ENCODE results near the gene ATXN2.

Gene ATXN2

GRCh38 chr12:111448266-111448830 is 150.8 kb downstream of the ATXN2 start:
- DNase-seq: no peak

GRCh38 chr12:111447571-111448265 is 151.4 kb downstream of the ATXN2 start:
- DNase-seq: no peak

DNA sequence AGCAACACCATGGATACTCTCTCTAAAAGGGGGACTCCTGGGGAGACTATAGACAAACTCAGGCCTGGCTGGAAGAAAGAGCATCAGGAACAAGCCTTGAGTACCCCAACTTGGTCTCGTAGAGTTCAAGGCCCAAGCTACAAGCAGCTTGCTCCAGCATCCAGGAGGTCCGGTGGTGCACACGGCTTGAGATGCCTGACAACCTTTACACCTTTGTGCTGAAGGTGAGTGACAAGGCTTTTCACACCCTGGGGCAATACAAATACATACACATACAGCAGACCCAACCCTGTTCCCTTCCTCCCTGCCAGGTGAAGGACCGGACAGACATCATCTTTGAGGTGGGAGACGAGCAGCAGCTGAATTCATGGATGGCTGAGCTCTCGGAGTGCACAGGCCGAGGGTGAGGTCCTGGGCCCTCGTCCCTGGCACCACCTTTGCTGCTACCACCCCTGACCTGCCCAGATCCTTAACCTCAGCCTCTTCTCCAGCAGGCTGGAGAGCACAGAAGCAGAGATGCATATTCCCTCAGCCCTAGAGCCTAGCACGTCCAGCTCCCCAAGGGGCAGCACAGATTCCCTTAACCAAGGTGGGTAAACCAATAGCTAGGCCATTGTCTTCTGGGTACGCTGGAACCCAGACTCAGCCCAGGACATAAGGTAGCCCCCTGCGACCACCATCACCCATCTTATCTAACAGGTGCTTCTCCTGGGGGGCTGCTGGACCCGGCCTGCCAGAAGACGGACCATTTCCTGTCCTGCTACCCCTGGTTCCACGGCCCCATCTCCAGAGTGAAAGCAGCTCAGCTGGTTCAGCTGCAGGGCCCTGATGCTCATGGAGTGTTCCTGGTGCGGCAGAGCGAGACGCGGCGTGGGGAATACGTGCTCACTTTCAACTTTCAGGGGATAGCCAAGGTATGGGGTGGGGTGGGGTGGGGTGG is 152.2 kb downstream of the ATXN2 start:
- no peak for DNase-seq

DNA sequence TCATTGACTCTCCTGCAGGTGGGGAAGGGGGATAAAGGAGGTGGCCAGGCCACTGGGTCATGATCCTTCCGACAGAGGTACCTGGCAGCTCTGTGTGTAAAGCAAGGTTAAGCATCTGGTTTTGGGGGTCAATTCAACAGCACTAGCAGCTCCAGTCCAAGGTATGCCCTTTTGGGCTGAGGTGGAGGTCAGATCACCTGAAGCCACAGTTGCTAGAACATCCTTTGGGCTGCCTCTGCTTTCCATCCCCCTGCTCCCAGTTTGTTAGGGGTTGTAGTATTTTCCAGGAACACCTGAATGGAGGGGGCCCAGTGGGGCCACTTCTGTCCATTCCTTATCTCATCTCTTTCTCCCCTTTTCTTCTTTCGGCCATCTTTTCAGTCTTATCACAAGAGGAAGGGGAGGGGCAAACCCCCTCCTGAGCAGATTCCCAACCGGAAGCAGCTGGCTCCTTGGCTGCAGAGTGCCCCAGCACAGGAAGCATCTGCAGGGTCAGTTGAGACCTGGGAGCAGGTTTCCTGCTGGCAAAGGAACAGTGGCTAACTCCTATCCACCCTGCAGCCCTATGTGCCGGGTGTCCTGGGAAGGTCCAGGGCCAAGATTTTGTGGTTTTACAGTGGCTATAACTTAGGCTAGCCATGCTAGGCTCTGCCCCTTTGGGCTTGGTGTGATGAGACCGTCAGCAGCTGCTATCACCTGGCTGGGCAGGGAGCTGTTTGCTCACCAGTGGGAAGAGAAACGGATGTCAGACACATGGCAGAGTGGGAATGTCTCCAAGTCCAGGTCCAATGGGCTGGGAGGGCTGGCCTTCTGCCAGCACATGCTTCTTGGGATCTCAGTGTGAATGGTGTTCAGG is 153.2 kb downstream of the ATXN2 start:
- no peak for DNase-seq

DNA sequence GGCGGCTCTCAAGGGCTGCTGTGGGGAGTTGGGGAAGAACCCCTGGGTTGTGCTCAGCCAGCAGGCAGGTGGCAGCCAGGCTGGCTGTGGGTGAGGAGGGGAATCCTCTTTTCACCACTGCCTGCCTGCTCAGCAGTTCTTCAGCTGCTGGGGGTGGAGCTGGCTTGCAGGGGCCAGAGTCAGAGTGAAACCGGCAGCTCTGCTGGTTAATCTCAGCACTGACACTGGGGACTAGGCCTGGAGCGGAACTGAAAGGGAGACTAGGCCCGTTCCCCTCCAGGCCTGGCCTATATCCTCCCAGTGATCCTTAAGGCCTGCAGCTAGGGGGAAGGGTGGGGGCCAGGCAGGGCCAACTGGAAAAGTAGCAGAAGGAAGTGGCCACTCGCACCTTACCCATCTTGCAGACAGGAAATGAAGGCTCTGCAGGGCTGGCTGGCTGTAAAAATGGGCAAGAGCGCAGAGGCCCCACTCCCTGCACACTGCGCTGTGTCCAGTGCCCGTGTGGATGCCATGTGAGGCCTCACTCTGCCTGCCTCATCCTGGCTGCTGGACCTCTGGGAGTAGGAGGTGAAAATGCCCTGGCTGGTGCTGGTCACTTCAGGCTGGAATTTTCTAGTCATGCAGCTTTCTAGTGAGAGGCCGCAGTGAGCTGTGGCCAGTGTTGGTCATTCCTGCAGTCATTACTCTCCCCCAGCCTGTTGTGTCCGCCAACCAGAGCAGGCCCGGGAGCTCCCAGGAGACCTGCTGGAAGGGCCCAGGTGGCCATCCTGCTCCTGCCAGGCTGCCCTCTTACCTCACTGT is 154.0 kb downstream of the ATXN2 start:
- DNase-seq: no peak

DNA sequence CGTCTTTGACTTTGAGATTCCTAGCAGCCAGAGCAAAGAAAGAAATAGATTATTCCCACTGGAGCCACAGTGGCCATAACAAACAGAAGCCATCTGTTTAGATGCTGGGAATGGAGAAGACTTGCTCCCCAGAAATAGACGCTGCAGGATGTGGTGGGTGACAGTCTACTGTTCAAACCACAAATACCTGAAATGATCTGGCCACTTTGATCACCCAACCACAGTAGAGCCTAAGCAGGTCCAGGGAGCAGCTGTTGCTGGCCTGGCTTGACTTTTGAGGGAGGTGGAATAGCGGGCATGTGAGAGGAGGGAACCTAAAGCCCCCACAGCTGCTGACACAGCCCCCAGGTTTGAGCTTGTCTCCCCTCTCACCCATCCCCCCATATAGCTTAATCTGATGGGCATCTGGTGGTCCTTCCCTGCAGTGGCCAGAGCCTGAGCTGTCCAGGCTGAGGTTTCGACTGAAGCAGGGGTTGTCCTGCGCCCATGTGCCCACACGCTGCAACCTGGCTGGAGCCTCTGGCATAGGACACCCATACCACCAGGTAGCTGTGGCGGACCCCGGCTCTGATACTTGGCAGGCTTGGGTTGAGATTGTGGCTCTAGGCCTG is 154.7 kb downstream of the ATXN2 start:
- no peak for DNase-seq

DNA sequence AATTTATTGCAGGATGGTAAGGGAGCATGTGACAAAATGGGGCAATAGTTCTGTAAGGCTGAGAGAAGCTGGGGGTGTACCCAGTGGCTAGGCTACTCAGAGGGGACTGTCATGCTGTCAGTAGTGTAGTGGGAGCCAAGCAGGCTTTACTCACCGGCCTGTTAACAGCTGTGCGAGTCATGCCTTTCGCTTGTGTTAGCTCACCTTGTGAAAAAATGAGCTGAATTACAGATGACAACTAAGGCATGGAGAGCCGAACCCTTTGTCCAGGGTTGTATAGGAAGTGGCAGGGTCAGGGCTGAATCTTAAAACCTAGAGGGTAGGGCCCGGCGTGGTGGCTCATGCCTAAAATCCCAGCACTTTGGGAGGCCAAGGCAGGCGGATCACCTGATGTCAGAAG is 155.5 kb downstream of the ATXN2 start:
- DNase-seq: no peak

DNA sequence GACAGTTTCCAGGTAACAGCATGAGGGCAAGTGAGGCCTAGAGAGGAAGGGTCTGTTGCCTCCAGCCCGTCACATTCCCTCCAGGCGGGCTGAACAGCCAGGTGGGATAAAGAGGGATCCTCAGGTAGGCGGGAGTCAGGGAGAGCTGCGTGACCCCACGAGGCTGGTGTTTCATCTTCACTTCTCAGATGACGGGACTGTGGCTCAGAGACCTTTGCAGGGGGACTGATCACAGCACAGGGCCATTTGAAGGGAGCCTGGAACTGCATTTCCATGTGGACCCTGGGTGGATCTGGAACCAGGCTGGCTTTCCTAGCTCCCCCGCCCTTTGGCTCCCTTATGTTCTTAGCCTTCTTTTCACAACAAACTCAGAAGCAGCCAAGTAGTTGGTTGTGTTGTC is 156.0 kb downstream of the ATXN2 start:
- no peak for DNase-seq

GRCh38 chr12:111442301-111443045 is 156.6 kb downstream of the ATXN2 start:
- DNase-seq: no peak

GRCh38 chr12:111441107-111441928 is 157.8 kb downstream of the ATXN2 start:
- no peak for DNase-seq

GRCh38 chr12:111440631-111441030 is 158.5 kb downstream of the ATXN2 start:
- no peak for DNase-seq

DNA sequence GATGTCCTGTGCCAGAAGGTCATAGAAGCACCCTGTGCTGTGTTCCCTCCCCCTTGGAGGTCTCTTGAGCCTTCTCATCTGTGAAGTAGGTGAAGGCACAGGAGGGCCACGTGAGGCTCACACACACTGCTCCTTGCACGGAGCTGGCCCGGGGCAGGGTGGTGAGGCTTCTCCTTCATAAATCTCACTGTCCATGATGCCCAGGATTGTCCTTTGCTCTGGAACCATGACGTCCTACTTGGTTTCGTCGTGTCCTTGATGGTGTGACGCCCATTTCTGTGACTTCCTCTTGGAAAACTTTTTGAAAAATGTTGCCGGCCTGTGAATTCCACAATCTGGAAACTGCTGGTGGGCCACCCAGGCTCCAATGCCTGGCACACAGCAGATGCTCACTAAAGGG is 159.0 kb downstream of the ATXN2 start:
- DNase-seq: no peak

DNA sequence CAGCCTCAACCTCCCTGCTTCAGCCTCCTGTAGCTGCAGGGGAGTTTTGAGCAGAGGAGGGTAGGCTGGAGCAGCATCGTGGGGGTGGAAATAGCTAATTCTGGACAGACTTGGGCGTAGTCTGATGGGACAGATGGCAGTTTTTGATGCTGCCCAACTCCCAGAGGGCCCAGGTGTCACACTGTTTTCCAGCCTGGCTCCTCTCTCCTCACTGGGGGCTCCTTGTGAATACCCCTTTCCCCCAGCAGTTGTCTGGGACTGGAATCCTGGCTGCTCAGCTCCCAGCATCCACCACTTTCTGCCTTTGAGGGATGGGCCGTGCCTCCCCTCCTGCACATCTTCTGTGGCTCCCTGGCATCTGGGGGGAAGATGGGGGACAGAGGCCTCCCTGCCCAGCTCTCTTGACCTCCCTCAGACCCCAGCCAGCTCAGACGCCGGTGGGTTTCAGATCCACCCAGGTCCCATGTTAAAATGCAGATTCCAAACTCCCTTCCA is 159.4 kb downstream of the ATXN2 start:
- DNase-seq: no peak

DNA sequence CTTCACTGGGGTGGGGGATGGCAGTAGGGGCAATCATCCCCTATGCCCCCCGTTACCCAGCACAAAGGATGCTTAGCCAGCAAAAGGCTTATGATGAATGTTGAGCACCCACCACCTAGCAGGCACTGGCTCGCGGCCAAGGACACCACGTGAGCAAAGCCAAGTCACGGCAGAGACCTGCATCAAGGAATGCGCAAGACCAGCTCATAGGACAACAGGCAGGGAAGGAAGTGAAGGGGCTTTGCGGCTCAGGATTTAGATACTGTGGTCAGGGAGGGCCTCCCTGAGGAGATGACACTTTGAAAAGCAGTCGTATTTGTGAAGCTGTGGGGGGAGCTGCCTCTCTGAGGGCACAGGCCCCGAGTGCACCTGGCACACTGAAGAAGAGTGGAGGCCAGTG is 160.6 kb downstream of the ATXN2 start:
- no peak for DNase-seq

DNA sequence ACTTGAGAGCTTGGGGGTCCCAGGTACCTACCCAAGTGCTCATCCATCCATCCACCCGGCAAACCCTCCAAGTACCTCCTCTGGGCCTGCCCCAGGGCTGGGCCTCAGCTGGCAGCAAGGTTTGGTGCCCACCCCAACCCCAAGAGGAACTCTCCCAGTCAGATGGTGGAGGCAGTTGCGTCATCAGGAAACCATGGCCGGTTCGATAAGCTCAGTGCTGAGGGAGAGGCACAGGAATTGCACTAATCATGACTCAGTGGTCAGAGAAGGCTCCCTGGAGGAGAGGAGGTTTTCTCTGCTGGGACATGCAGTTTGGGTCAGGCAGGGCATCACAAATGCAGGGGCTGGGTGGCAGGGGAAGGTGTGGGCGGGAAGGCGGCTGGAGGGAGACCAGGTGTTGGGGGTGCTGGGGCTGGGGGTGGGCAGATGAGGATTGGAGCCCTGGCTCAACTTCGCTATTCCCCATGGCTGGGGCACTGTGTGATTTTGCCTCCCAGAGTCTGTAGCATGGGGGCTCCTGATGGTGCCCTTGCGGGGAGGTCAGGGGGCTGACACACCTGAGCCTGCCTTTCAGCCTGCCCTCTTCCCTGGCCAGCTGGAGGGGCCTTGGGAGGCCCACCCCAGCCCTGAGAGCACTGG is 161.2 kb downstream of the ATXN2 start:
- no peak for DNase-seq

- no peak for DNase-seq
These were observed 162.3 kb downstream of the ATXN2 start for GRCh38 chr12:111436811-111437210.

DNA sequence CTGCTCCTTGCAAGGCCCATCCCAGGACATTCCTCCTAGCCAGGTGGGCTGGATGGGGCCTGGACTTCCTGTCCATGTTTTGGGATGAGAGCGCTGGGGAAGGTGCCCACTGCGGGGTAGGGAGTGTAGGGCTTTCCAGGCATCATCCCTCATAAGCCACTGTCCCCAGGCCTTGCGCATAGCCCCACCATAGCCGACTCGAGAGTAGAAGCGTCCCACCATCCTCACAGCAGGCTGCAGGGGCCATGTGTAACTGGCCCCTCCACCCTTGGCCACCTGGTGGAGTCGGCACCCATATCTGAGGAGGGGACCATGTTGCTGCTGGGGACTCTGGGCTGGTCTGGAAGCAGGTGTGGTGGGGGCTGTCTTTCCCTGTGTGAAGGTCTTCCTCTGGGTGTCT is 162.8 kb downstream of the ATXN2 start:
- DNase-seq: no peak

DNA sequence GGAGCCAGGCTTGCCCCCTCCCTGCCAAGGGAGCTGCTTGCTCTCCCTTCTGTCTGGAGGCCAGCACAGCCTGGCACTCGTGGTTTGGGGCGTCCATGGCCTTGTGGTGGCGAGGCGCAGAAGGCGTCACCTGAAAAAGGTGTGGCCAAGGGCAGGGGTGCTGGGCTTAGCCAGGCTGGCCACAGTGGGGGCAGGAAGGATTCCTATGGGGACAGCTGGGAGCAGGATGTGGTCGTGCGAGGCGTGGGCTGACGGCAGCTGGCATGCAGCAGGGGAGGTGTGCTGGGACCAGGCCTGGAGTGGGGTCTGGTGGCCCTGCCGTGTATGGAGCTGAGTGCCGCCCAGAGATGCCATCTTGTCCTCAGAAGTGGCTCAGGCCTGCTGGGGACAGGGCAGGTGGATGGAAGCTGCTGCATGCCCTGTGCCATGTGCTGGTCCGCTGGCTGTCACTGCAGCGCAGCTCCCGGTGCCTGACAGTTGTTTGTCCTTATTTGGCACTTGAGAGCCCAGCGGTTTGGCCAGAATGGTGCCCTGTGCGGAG is 163.4 kb downstream of the ATXN2 start:
- no peak for DNase-seq

Data from NCI-H2107 (cell line).